HG03045 (cell line): ENCODE data around the gene BMAL1.

Experiments used
- ATAC-seq: cut with Tn5 transposase; IDR thresholded peaks from one replicate; pipeline ENCODE4 v1.9.1; 2021; ENCODE audit warnings: mild to moderate bottlenecking, moderate library complexity; ENCODE audit not compliant: unreplicated experiment

BMAL1 gene

DNA sequence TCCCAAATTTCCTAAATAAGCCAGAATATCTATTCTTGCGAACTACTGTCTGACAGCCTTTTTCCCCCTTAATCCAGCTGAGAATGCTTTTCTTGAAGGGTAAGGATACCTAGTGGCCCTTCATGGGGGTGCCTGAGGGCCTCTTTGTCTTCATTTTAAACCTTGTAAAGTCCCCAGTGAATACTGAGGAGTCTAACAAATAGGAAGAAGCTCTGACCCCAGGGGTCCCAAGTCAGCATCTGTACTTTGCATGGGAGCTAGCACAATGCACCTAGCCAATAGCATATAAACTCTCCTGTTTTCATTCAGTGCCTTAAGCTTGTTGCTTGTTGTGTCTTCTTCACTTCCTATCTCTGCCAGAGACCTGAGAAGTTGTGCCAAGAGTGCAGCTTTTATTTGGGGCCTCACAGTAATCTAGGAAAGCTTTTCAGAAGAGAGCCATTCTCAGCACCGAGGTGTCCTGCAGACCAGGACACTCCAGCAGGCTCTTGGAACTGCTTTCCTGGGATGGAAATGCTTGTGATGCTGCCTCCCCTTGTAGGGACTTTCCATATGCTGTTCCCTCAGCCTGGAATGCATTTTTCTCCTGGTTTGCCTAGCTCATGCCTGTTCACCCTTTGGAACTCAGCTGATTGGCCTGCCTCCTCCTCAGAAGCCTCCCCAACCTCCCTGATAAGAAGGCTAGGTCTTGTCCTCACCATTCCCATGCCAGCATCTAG, 37.2 kb downstream of the BMAL1 start:
- ATAC-seq = no peak

DNA sequence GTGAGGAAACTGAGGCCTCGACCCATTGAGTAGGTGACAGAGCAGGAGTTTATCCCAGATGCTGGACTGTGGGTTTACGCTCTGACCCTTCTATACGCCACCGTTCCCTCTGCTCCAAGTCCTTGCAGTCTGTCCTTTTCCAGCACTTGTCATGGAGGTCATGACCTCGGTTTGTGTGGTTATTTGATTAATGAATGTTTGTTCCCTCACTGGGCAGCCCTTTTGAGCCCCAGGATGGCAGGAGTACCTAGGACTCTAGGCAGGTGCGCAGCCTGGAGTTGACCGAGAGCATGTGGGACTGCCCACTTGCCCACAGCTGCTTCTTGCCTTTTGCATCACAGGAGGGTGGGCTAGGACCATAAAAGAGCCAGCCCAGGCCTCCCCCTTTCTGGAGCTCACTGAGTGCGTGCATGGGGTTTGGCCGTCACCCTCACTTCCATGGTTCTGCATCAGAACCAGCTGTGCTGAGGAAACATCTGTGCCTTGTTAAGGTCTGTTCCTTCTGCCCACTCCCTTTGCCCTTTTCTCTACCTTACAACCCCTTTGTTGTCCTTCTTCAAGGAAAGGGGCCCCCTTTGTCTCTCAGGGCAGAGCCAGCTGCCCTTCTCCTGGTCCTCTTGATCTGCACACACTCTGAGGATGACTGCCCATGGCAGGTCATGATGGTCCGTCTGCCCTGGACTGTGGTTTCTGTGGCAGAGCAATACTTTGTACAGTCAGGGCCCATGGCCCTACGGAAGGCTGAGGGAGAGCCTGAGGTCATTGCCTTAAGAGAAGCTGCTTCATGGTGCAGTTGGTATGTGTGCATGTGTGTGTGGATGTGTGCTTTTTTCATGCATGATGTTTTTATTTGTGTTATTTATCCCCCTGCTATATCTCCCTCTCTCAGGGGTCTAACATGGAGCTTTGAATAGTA, 38.2 kb downstream of the BMAL1 start:
- ATAC-seq = peak; percentile 17

DNA sequence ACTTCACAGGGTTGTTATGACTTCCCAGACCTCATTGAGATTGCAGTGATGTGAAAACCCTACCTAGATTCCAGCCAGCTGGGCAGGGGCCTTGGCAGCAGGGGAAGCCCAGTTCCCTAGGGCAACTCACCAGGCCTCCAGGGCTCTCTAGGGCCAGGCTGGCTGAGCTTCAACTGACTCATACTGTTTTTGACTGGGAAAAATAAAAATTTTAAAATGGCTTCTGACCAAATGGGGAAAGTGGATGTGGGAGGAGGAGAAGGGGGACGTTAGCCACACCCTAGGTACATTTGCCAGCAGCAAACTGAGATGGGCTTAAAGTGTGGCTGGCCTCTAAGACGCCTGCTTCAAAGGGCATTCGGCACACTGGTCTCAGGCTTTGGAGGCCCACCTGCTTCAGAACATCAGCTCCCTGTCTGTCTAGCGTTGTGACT, 39.0 kb downstream of the BMAL1 start:
- peak; percentile 59 for ATAC-seq

DNA sequence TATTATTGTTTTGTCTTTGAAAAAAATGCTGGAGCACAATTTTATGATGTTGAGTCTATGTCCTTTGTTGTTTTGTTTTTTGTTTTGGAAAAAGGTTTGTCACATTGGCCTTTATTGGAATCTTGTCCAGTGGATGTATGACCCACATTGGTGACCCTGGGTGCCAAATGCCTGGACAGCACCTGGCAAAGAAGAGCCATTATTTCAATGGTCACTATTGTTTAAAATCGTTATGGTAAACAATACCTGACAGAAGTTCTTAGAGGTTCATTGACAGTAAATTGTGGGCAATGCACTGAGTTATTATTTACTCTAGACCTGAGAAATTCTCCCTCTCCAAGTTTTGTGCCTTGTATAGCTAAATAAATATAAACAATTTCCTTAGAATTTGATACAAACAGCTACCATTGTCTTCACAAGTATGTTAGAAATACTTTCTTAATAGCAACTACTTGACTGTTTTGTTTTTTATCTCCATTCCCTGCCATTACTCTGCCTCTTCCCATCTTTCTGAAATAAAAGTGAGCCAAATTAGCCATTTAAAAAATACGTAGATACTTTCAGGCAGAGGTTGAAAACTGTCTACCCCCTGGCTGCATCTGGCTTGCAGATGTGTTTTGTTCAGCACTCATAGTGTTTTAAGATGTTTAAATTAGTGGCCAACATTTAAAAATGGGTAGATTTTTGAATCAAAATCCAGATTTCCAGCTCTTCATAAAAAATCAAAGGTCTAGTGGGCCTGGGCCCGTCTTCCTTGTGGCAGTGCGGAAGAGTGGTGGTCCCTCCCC, 39.9 kb downstream of the BMAL1 start:
- no peak for ATAC-seq

DNA sequence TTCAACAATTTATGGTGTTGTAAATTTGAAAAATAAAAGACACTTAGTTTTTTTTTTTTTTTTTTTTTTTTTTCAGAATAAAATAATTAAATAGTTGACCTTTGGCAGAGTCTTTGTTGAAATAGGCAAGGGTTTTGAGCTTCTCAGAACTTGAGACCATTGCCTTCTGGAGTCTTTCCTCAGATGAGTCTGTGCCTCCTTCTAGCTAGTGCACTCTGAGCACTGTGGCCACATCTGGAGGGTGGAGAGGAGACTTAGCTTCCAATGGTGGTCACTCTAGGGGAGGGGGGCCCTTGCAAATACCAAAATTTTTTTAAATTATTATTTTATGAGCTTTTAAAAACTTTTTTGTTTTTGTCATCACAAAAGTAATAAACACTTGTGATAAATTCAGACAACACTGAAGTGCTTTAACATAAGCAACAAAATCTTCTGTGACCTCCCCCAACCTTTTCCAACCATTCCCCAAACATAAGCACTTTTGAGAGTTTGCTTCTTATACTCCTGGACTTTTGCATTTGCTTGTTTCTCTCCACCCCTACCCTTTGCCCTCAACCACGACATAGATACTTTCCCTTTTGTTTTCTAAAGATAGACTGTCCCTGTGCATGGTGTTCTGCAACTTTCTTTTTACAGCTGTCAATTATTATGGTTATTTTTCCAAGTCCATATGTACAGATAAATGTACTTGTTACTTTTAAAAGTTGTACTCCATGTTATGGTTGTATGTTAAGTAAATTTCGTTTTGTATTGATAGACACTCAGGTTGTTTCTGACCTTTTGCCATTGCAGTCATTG, 41.1 kb downstream of the BMAL1 start:
- ATAC-seq = peak; percentile 55

DNA sequence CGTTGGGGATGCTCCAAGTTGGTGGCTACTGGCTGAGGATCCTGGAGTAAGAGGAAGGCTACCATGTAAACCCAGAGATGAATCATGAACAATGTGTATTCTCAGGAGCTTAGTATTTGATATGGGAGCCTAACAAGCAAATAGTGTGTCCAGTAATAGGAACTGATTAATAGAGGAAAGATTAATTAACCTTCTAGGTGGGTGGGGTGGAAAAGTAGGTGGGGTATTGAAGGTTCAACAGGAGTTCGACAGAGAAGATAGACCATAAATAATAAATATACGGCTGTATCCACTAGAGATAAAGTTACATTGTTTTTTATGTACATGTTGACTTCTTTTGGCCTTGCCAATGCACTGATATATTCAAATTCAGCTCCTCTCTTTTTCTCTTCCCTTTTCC, 43.1 kb downstream of the BMAL1 start:
- no peak for ATAC-seq

DNA sequence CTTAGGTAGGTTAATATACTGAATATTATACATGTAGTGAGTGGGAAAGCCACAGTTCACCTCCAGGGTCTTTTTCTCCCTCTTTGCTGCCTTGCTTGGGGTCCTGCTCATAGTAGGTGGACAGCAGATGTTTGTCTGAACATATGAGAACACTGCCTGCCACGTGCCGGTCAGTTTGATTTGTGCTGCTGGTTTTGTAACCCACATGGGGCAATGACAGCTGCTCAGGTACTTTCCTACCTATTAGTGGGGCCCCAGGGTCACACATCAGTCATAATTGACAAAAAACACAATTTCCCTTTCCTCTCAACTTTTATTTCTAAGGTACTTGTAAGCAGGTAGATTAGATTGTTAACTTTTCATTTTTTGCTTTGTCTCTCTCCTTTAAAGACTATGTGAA, 43.8 kb downstream of the BMAL1 start:
- no peak for ATAC-seq

DNA sequence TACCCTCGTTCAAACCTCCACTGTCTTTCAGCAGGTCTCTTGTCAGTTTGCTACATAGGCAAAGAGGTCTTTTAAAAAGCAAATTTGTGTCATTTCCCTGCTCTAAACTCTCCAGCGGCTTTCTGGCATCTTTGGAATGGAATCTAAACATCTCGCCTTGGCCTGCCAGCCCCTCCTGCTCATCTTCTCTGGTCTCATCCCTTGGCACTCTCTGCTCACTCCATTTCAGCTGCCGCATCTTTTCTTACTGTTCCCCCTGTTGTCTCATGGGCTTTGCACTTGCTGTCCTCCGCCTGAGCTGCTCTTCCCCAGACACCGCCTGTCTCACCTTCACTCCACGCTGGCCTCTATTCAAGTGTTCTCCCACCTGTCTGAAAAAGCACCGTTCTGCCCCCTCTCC, 46.6 kb downstream of the BMAL1 start:
- no peak for ATAC-seq

DNA sequence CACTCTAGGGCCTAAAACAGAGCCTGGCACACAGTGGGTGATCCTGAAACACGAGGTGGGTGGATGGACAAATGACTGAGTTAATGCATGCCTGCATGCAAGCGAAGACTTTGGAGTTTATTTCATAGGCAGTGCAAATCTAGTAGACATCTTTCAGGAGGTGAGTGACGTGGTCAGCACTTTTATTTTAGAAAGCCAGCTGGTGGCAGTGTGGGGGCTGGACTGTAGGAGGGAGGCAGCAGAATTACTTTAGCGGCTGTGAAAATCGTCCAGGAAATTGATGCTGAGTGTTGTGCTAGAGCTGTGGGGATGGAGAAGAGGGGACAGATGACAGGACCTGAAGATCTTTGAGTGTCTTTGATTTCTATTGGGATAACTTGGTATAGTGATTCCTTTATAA, 47.1 kb downstream of the BMAL1 start:
- no peak for ATAC-seq

DNA sequence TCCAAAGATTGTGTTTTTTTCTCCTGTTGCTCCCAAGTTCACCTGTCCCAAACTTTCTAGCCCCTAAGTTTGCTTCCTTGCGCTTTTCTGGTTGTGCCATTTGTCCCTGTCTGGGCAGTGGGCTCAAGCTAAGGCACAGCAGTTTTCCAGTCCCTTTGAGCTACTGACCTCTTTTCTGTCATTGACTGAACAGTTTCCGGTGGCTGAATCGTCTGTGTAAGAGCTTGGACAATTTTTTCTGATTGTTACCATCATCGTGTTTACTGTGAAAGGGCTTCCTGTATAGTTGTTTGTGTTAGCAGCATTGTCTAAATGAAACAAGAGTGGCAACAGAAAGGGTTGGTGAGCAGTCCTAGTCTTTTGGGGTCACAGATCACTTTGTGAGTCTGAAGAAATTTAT, 49.8 kb downstream of the BMAL1 start:
- ATAC-seq = no peak

DNA sequence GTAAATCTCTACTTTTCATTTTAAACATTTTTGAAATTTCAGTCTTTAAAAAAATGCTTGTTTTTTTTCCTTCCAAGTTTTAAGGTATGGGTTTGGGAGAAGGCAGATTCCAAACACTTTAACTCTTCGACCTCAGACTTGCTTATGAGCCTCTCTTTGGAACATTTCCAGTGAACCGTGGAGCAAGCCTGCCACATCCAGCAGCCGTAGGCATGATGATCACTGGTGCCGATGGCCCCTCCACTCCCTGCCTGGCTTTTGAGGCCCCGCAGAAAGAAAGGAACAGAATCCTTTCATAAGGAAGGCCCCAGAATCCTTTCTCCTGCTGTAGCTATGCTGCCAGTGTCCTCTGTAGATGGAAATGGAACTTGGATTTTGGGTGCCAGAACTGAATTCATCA, 50.7 kb downstream of the BMAL1 start:
- ATAC-seq = no peak

DNA sequence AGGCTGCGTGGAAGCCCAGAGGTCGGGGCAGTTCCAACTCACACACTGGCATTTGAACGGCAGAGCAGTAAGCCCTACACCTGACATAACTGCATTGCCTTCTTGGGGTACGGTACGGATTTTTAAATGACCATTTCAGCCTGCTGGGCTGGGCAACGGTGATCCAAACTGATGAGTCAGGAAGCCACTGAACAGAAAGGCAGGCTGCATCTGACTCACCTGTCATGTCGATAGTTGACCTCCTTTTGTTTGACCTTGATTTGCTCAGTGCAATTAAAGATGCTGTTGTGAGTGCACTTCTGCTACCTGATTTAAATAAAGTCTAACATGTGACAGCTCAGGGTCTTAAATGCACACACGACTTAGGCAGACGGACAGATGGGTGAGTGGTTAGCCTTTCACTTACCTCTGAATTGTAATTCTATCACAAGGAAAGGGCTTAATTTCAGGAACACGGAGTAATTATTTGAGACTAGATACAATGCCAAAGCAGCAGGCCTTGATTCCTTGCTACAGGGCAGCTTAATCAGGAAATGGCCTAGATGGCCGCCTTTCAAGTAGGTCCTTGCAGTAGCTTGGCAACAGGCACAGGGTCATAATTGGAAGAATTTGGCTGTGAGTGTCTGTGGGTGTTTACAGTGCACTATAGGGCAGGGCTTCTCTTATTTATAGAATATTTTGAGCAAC, 52.2 kb downstream of the BMAL1 start:
- ATAC-seq = no peak

DNA sequence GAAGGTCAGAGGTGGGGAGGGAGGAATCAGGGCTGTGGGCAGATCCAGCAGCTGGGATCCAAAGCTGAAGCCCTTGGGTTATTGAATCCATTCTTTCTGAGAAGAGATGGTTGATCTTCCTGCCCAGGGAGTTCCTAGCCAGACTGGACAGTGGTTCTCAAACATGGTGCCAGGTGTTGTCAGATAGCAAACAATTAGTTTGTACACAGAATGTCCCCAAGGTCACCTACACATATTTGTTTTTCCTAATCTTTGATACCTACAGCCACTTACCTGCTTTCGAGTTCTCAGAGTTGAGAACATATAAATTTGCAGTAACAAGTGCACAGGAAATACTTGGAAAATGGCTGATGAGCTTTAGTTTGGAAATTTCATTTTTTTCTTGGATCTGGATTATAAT, 54.5 kb downstream of the BMAL1 start:
- ATAC-seq = no peak

DNA sequence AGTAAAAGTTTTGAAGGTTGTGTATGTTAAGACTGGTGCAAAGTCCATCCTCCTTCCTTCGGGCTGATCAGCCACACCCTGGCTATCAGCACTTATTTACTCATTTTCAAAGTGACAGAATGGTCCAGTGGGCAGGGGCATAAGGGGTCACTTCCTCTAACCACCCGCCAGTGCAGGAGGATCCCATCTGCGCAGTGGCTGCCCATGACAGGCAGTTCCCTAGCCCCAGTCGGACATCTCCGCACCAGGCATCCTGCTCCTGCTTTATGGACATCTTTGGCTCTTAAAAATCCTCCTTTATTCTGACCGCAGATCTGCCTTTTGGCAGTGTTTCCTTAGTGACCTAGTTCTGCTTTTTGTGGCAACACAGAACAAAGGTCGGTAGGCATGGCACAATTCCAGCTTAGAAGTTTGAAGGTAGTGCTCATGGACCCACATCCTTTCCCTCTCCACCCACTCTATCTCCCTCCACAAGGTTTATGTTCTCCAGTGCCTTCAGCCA, 55.9 kb downstream of the BMAL1 start:
- no peak for ATAC-seq

DNA sequence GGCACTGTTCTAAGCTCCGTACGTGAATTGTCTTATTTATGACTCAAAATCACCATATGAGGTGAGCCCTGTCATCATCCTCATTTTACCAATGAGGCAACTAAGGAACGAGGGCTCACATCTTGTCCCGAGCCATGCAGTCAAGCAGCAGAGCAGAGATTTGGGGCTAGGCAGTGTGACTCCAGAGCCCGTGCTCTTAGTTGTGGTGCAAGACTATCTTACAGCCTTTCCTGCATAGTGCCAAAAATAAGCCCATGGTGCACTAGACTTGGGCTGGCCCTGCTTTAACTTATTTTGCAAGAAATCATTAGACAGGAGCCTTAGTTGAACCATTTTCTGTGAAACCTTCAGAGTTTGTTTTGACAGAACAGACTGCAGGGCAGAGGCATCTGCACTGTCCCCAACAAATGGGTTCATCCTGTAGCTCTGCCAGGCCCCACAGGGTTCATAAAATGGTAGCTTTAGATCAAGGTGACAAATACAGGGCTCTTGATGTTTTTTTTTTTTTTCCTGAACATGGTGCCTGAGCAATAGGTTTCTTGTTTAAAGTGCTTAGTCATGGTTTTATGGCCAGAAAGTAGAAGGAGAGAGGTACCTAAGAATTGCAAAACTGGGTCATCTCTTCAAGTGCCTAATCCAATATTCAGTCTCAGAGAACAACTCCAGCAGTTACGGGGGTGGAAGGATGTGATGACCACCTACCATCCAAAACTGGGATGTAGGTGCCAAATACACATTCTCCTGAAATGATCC, 56.6 kb downstream of the BMAL1 start:
- ATAC-seq = no peak

DNA sequence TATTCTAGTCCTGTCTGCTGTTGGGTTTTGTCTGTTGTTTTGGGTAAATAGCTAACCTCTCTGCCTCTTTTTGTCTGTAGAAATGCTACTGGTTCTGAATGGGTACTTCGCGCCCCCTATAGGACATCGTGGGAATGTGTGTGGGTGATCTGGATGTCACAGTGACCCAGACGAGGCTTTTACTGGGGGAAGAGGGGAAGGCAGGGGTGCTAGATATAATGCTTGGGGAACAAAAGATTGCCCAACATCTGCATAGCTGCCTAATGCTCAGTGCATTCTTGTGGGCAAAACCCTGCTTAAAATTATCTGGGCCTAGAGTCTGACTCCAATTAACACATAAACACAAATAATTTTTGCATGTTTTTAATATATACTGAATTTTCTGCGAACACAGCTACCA, 57.7 kb downstream of the BMAL1 start:
- peak; percentile 46 for ATAC-seq

DNA sequence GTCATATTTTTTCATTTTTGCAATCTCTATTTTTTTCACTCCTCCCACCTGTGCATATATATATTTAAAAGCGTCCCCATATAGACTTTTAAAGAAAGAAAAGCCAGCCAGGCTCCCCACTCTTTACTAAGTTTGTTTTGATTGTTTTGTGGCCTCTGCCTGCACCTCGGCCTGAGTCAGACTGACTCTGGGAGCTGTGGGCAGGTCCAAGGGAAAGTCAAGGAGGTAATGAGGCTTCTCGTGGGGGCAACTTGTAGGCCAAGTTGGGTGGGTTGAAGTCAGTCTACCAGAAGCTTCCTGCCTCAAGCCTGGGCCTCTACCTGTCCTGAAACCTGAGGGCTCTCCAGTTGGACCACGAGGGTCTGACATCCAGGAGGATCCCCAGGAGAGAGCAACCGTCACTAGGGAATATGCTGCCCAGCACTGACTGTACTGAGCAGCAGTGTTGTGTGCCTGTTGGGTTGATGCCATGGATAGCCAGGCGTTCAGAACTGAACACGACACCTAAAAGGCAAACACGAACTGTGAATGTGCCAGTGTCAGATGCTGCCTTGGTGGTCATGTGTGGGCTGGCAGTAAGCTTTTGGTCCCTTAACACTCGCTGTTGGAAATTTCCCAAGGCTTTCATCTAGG, 58.8 kb downstream of the BMAL1 start:
- ATAC-seq = no peak

DNA sequence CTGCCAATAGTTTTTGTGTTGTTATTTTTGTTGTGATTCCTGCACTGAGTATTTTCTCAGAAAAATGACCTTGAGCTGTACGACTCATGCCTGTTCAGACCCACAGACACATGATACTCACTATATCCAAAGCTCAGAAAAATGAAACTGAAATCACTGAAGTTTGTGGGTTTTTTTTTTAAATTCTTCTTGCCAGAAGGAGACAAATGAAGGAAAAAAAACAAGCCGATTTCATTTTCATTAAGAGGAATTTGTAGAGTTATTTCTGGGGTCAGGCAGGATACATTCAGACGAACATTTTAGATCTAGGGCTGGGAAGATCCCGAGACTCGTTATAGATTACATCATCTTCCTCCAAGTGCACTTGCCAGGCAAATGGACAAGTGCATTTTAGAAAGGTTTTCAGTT, 60.4 kb downstream of the BMAL1 start:
- no peak for ATAC-seq
